Ovary (tissue), 9 donors: ENCODE data around the gene RAB40B. TPM values are rescaled to one million over a fixed set of nuclear protein-coding genes. Genes with fewer than 3 reads are reported as not detected.

ENCODE experiments used
- DNase-seq, 5 donors: peaks; one replicate each; pipeline ENCODE4 v3.0.0-alpha.2; 2019 to 2020
- H3K27ac ChIP-seq, 2 donors: fragments of 200-600 bp; one replicate each; pipeline versions ENCODE4 v1.5.1 to v1.8.0; 2019 to 2022
- H3K27me3 ChIP-seq: fragments of 200-600 bp; one replicate; pipeline ENCODE4 v1.8.0; 2022
- H3K36me3 ChIP-seq: fragments of 200-600 bp; sonication (generic); one replicate; pipeline ENCODE4 v1.5.1; 2019
- H3K4me1 ChIP-seq: one replicate; pipeline ENCODE4 v1.8.1; 2013; ENCODE audit warnings: mild to moderate bottlenecking, moderate library complexity; ENCODE audit not compliant: insufficient read depth
- H3K4me3 ChIP-seq: fragments of 200-600 bp; sonication (generic); one replicate; pipeline ENCODE4 v1.5.1; 2017
- H3K9me3 ChIP-seq, 2 donors: fragments of 200-600 bp in 1 of 2; sonication (generic) in 1 of 2; one replicate each; pipeline versions ENCODE4 v1.5.1 to v1.8.1; 2013 to 2019; ENCODE audit warnings: mild to moderate bottlenecking in 1 of 2, moderate library complexity in 1 of 2
- CTCF ChIP-seq, 3 donors: fragments of 450-650 bp in 2 of 3; fragments of 200-600 bp in 1 of 3; IDR thresholded peaks; one replicate each; pipeline versions ENCODE4 v1.5.1 to v1.8.0; 2016 to 2022; ENCODE audit warnings: antibody characterized with exemption in 3 of 3, mild to moderate bottlenecking in 1 of 3
- EP300 ChIP-seq: sonication (generic); formaldehyde crosslinking; IDR thresholded peaks from one replicate; pipeline ENCODE4 v1.6.1; 2017; ENCODE audit warnings: antibody characterized with exemption
- POLR2A ChIP-seq: fragments of 450-650 bp; IDR thresholded peaks from one replicate; pipeline ENCODE4 v1.6.1; 2017; ENCODE audit warnings: antibody characterized with exemption, mild to moderate bottlenecking, moderate library complexity
- whole genome bisulfite sequencing, 3 donors: extraction: QIAGEN DNeasy Blood & Tissue Kit in 1 of 3; methylation state at CpG; one replicate each; pipeline versions ENCODE4 v1.1.5 to v1.1.7; 2013 to 2017; 5-methylcytosine and 5-hydroxymethylcytosine counted together
- intact Hi-C, 4 donors: fragments of 100-400 bp; cut with DNase I; formaldehyde crosslinking; loops; one replicate each; pipeline versions ENCODE4 v1.11.0 to v1.15.1; 2022 to 2023
- polyA plus RNA-seq, 2 donors: library from polyadenylated mRNA; stranded (reverse); fragments of 200-250 nt in 1 of 2; fragments of 350-450 nt in 1 of 2; fragmentation: Illumina TruSeq in 1 of 2; extraction: RNeasy Lipid Tissue Mini Kit (QIAGEN cat#74804) in 1 of 2; gene quantifications; one replicate each; pipeline ENCODE4 v1.2.3, GENCODE V29; 2013 to 2014
- total RNA-seq, 7 donors: library from RNA; depleted of rRNA in 2 of 7; stranded (reverse); fragments of >200 nt in 2 of 7; fragmentation: NEBNext Ultra II Directional in 3 of 7; extraction: Animal tissue kit (Norgen Biotek cat#: 25700) in 3 of 7; gene quantifications; one replicate each; pipeline versions ENCODE4 v1.1.0 to v1.2.4, GENCODE V29; 2016 to 2023
- donor health status: DM: no; HTN: no; CAD: no; lungs with moderate emphysema.
- donor health status: DM: no; HTN: no; CAD: no.
- donor health status: Bipolar disorder and iron deficiency.
- donor health status: DM: yes; HTN: yes; CAD: no.
- donor health status: DM: no; HTN: no; CAD: no.
- donor health status: DM: yes; HTN: yes; CAD: no.

The RAB40B gene
- total and polyA plus RNA-seq, 9 donors: 9.2 to 25.9 (median 14.9) TPM

DNA sequence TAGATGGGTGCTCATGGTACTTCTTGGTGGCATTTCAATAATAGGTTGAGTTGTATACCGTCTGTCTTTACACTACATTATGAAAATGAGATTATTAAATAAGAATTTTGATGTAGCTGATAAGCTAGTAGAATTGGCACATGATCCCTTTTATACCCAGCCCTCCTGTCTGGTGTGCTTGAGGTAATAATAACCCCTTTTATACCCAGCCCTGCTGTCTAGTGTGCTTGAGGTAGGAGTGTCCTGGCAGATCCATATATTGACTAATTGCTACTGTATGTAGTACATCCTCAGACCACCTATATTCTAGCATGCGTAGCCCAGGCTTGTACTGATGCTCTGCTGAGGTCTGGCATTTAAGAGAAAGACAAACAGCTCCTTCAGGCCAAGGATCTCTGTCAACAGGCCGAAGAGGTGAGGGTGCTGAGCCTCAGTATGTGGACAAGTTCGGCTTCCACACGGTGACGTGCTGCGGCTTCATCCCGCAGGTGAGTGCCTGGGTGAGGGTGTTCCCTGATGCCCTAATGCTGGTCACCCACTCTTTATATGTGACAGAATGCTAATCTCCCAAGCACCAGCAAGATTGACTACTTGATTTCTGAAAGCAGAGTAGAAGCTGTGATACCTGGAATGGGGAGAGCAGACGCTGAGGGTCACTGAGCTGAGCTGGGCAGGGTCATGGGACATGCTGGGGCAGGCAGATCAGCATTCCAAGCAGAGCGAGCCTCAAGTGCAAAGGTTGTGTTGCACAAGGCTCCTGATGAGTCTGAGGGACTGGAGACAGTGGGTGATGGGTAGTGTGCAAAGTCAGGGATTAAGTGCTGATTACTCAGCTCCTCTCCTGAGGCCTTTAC lies 42.6 kb upstream of the RAB40B start:
- Histone ChIP-seq H3K4me3 (no peak overlapping the region), H3K27me3 (no peaks in the 10 kb centered on the region), H3K9me3 (peaks cover 0 to 8% of the 10 kb centered on the region in 2 donors), H3K4me1 (peaks cover 6% of the 10 kb centered on the region), H3K36me3 (no peaks in the 10 kb centered on the region), H3K27ac (no peak overlapping the region)
- intact Hi-C loops: no loop called here
- no peak for DNase-seq
- 95 to 98% (median 97%) methylated on average over 10 of the region's 10 CpGs for WGBS, 3 donors
- TF ChIP-seq POLR2A: no peak
- no peak for TF ChIP-seq CTCF (IDR thresholded peaks at IDR 0.05)
- TF ChIP-seq EP300: no peak

GRCh38 chr17:82737967-82738877 lies 39.7 kb upstream of the RAB40B start:
- peak overlapping the region; percentile 17 to 32 for H3K27ac ChIP-seq
- no peaks in the 10 kb centered on the region for H3K36me3 ChIP-seq
- TF ChIP-seq EP300 (no peak), POLR2A (no peak), CTCF (IDR thresholded peaks at IDR 0.05) (no peak)
- no peak overlapping the region for H3K4me3 ChIP-seq
- 43 to 55% (median 48%) methylated on average over 25 to 26 of the region's 26 CpGs for WGBS, 3 donors
- peaks cover 11% of the 10 kb centered on the region for H3K4me1 ChIP-seq
- intact Hi-C loops: loop anchor here in 1 of 4 donors (5.0 kb wide), 1 partner anchor 91 kb away; the partner anchor contains the start of gene WDR45B
- no peaks in the 10 kb centered on the region for H3K27me3 ChIP-seq
- DNase-seq: peak; percentile 62 to 81 (median 79)
- H3K9me3 ChIP-seq: peaks cover 0 to 8% of the 10 kb centered on the region in 2 donors

GRCh38 chr17:82736511-82737185 lies 38.1 kb upstream of the RAB40B start:
- Histone ChIP-seq H3K9me3 (peaks cover 0 to 8% of the 10 kb centered on the region in 2 donors), H3K4me3 (peak overlapping the region; percentile 91), H3K36me3 (no peaks in the 10 kb centered on the region), H3K27ac (peak overlapping the region in 1 of 2 donors; percentile 39), H3K27me3 (no peaks in the 10 kb centered on the region), H3K4me1 (peaks cover 11% of the 10 kb centered on the region)
- intact Hi-C loops: loop anchor here in 1 of 4 donors (5.0 kb wide), 1 partner anchor 89 kb away; the partner anchor contains the start of gene WDR45B
- DNase-seq: no peak
- no peak for TF ChIP-seq CTCF (IDR thresholded peaks at IDR 0.05)
- TF ChIP-seq POLR2A: no peak
- no peak for TF ChIP-seq EP300
- 82 to 88% (median 86%) methylated on average over 17 to 18 of the region's 18 CpGs for WGBS, 3 donors
